Stimulated activated naive B cell treated with anti-CD40 and anti-IgM and Interleukin-4, amounts not matched to agents 10 μg/mL and 1 μg/mL and 100 μg/mL, for 72 hours (primary cell): ENCODE measurements around the gene DDC.

ENCODE experiments used
- ATAC-seq, 2 donors: fragments of 150-1000 bp; cut with Tn5 transposase; replicated peaks; 2 replicates each; pipeline ENCODE4 v1.10.0; 2021; ENCODE audit warnings: moderate library complexity in 1 of 2
- DNase-seq: peaks from one replicate; pipeline ENCODE4 v3.0.0; 2021
- H3K27ac Mint-ChIP-seq: one replicate; pipeline ENCODE4 v1.8.0; 2022; ENCODE audit warnings: mild to moderate bottlenecking, mixed read lengths
- H3K27me3 Mint-ChIP-seq, 2 donors: one replicate each; pipeline ENCODE4 v1.8.0; 2022; ENCODE audit warnings: mixed read lengths in 2 of 2
- H3K36me3 Mint-ChIP-seq, 2 donors: one replicate each; pipeline ENCODE4 v1.8.0; 2022; ENCODE audit warnings: mixed read lengths in 2 of 2, mild to moderate bottlenecking in 1 of 2
- H3K4me1 Mint-ChIP-seq, 2 donors: one replicate each; pipeline ENCODE4 v1.8.0; 2022; ENCODE audit warnings: mixed read lengths in 2 of 2, mild to moderate bottlenecking in 1 of 2
- H3K4me3 Mint-ChIP-seq, 2 donors: one replicate each; pipeline ENCODE4 v1.8.0; 2022; ENCODE audit warnings: mild to moderate bottlenecking in 2 of 2, mixed read lengths in 2 of 2, moderate library complexity in 1 of 2
- H3K9me3 Mint-ChIP-seq, 2 donors: one replicate each; pipeline ENCODE4 v1.8.0; 2022; ENCODE audit warnings: mixed read lengths in 2 of 2, mild to moderate bottlenecking in 1 of 2

DDC gene

DNA sequence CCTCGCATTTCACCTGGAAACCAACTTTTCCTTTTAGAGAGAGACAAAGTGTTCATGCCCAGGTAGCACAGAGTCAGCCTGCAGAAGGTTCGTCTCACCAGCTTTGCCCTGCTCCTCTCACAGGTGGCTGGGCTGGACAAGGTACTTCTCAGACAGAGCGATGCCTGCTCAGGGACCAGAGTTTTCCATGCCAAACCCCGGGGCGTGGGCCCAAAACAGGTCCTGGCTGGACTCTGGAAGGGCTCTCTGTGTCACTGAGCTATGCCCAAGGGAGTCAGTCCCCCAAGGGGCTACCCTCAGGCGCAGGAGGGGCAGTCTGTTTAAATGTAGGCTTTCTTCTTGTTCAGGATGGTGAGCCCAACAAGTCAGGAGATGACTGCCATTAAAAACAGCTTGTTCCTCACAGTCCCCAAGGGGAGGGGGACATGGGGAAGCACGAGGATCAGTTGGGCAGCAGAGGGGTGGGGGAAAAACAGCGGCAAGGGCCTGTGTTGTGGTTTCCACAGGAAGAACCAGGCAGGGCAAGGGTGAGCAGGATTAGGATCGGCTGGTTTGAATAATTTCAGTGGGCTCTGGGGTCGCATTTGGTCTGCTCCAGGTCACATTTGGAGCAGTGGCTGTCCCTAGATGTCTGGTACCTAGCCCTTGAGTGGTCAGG is 59.5 kb downstream of the DDC start:
- H3K27me3 Mint-ChIP-seq = peaks cover 0 to 7% of the 10 kb centered on the region in 2 donors
- no peaks in the 10 kb centered on the region for H3K4me1 Mint-ChIP-seq
- ATAC-seq = no peak

DNA sequence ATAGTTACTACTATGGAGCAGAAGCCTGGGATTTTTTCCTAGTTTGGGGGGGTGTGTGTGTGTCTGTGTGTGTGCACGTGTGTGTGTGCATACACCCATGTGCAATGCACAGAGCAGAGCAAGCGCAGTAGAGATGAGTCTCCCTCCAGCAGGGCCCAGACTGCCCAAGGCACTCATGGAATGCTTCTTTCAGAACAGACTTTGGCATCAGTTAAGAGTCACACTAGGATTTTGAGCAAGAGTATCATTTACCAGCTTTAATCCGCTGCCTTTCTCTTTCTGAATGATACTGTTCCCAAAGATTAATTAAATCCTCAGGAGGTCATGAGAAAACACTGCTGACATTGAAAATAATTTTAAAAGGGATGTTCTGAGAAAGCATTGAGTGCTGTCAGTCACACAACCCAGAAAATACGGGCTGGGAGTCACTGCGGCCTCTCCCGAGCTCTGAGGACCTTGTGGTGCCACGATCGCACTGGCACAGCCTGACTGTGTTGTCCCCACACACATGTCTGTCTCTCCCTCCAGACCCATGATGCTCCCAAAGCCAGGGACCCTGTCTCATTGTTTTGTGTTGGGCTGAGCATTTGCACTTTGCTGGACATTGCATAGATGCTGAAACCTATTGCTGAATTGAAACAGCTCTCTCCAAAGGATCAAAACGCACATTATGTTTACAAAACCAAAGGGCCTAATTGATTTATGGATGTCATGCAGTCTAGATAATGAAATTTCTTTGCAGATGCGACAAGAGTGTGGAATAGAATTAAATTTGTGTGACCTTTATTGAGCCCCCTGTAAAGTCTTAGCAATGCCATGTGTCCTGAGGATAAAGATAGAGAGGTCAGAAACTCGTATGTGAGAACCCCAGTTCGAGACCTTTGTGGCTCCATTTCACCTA is 60.3 kb downstream of the DDC start:
- Mint-ChIP-seq H3K36me3 (no peaks in the 10 kb centered on the region), H3K27me3 (peaks cover 0 to 8% of the 10 kb centered on the region in 2 donors)

More for the DNA sequence above, 59.5 kb downstream of the DDC start:
- Mint-ChIP-seq H3K27ac (no peak overlapping the region), H3K9me3 (peaks cover 0 to 2% of the 10 kb centered on the region in 2 donors), H3K4me3 (no peak overlapping the region), H3K36me3 (no peaks in the 10 kb centered on the region)
- DNase-seq = no peak

DNA sequence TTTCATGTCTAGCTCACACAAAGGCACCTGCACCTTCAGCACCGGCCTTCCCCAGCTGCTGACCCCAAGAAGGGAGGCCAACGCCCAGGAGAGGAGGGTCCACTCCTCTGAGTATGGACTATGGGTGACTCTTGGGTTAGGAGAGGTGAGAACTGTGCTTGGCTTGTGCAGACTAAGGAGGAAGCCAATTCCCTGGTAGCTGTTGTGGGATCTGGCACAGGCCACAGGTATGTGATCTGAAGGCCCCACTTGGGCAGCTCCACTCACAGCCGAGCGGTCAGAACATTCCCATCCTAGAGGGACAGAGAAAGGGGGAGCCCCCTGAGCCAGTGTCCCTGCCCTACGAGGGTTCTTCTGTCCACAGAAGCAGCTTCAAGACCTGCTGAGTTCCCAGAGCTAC is 62.3 kb downstream of the DDC start:
- H3K9me3 Mint-ChIP-seq = peaks cover 0 to 2% of the 10 kb centered on the region in 2 donors
- DNase-seq = no peak
- peak overlapping the region; percentile 69 for H3K27ac Mint-ChIP-seq
- H3K4me3 Mint-ChIP-seq = no peak overlapping the region
- no peak for ATAC-seq
- H3K4me1 Mint-ChIP-seq = no peaks in the 10 kb centered on the region
- peaks cover 7 to 10% of the 10 kb centered on the region in 2 donors for H3K27me3 Mint-ChIP-seq
- H3K36me3 Mint-ChIP-seq = no peaks in the 10 kb centered on the region

More for the DNA sequence above, 60.3 kb downstream of the DDC start:
- H3K4me1 Mint-ChIP-seq = no peaks in the 10 kb centered on the region
- ATAC-seq (no peak), DNase-seq (no peak)
- H3K27ac Mint-ChIP-seq = no peak overlapping the region
- H3K4me3 Mint-ChIP-seq = no peak overlapping the region
- peaks cover 0 to 2% of the 10 kb centered on the region in 2 donors for H3K9me3 Mint-ChIP-seq

DNA sequence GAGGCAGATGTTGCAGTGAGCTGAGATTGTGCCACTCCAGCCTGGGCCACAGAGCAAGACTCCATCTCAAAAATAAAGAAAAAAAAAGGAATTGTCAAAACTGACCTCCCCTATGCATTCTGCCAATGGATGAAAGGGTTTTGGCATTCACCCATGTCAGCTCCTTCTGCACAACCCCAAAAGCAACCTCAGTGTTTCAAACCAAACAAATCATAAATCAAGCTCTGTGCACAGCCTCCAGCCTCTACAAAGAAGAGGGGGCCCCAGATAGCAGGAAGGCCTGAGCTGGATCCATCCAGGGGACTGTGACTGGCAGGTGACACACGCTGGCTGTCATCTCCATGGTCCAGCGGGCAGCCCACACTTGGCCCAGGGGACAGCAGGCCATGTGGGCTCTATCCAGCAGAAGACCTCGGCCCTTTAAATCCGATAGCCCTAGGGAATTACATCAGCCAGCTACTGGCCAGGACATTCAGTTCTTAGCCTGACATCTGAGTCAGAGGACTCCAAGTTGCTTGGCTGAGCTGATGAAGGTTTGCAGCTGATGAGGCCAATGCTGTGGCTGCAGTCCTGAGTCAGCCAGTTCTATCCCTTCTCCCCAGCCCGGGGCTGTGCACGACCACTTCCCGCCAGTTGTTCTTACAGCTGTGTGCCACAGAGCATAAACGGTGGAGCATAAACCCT is 63.1 kb downstream of the DDC start:
- no peaks in the 10 kb centered on the region for H3K4me1 Mint-ChIP-seq
- peaks cover 10 to 18% of the 10 kb centered on the region in 2 donors for H3K27me3 Mint-ChIP-seq
- H3K9me3 Mint-ChIP-seq = peaks cover 0 to 2% of the 10 kb centered on the region in 2 donors
- no peak for DNase-seq
- no peak for ATAC-seq
- no peaks in the 10 kb centered on the region for H3K36me3 Mint-ChIP-seq
- no peak overlapping the region for H3K4me3 Mint-ChIP-seq
- H3K27ac Mint-ChIP-seq = no peak overlapping the region

DNA sequence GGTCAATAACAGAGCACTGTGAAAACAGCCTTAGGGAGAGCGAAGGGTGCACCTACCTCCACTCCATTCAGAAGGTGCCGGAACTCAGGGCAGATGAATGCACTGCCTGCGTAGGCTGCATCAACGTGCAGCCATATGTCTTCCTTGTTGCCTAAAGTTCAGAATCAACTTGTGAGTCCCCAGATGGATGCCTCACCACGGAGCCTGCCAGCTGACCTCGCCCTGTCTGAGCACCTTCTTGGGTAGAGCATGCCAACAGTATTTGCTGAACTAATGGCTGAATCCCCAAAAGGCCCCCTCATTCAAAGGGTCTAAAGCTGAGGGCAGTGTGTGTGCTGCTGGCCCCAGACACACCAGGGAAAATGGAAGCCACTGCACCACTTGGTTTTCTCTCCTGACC is 66.1 kb downstream of the DDC start:
- no peak overlapping the region for H3K27ac Mint-ChIP-seq
- ATAC-seq (no peak), DNase-seq (no peak)
- peaks cover 0 to 2% of the 10 kb centered on the region in 2 donors for H3K9me3 Mint-ChIP-seq
- no peaks in the 10 kb centered on the region for H3K4me1 Mint-ChIP-seq
- no peaks in the 10 kb centered on the region for H3K36me3 Mint-ChIP-seq
- no peak overlapping the region for H3K4me3 Mint-ChIP-seq
- H3K27me3 Mint-ChIP-seq = peaks cover 15 to 30% of the 10 kb centered on the region in 2 donors

DNA sequence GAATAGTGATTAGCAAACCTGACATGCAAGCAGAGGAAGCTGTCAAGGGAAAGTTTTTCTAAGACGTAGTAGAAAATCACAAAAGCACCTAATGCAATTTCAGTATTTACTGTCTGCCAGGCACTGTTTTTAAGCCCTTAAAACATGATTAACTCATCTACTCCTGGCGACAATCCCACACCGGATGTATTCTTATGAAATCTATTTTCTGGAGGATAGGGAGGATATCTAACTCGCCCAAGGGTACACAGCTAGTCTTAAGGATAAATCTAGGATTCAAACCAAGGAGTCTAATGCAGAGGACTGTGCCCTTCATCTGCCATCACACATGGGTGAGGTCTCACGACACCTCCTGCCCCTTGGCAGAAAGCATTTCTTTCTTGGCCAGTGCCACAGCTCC is 67.2 kb downstream of the DDC start:
- H3K27ac Mint-ChIP-seq = no peak overlapping the region
- DNase-seq = no peak
- no peak for ATAC-seq
- no peaks in the 10 kb centered on the region for H3K36me3 Mint-ChIP-seq
- no peak overlapping the region for H3K4me3 Mint-ChIP-seq
- H3K27me3 Mint-ChIP-seq = peaks cover 18 to 36% of the 10 kb centered on the region in 2 donors
- H3K4me1 Mint-ChIP-seq = no peaks in the 10 kb centered on the region
- peaks cover 0 to 2% of the 10 kb centered on the region in 2 donors for H3K9me3 Mint-ChIP-seq

DNA sequence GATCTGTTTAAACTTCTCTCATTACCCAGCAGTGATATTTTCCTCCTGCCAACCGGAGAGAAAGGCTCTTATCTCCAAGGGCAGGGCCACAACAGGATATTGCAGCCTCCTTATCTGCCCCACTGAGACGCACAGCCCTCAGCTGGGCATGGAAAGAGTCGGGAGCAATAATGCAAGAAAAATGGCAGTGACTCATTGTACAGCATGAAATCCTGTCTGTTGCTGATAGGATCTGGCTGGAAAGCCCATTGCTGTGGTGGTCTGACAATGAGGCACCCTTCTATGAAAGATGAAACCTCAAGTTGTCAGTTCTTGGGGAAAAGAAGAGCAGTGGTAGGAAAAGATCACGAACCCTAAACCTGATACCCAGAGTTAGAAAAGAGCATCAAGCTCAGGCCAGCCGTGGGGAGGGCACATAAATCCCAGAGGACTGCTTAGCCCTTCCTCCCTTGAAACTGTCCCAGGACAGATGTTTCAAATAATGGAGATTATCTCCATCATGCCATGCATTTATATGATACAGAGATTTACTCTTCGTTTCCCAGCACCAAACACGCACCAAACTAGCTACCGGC is 68.0 kb downstream of the DDC start:
- ATAC-seq (no peak), DNase-seq (no peak)
- H3K27ac Mint-ChIP-seq = no peak overlapping the region
- H3K4me1 Mint-ChIP-seq = no peaks in the 10 kb centered on the region
- H3K9me3 Mint-ChIP-seq = peaks cover 0 to 2% of the 10 kb centered on the region in 2 donors
- H3K36me3 Mint-ChIP-seq = no peaks in the 10 kb centered on the region
- peaks cover 23 to 41% of the 10 kb centered on the region in 2 donors for H3K27me3 Mint-ChIP-seq
- H3K4me3 Mint-ChIP-seq = no peak overlapping the region

DNA sequence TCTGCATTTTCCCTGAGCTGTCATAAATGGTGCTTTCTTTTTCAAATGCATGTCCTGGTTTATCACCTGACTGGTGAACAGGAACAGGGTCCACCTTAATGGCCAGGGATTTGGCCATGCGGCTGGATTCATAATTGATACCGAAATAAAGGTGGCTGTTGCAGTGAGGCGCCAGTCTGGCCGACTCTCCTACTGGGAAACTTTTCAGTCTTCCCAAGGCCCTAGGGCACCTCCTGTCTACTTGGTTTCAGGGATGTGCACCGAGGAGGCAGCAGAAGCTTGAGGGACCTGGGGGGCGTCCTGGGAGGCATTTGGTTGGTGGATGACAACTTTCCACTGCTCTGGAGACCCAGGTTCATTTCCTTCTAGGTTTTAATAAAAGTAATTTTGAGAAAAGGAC is 68.6 kb downstream of the DDC start:
- ATAC-seq (no peak), DNase-seq (no peak)
- H3K4me3 Mint-ChIP-seq = no peak overlapping the region
- no peaks in the 10 kb centered on the region for H3K4me1 Mint-ChIP-seq
- H3K9me3 Mint-ChIP-seq = peaks cover 0 to 2% of the 10 kb centered on the region in 2 donors
- H3K36me3 Mint-ChIP-seq = no peaks in the 10 kb centered on the region
- H3K27me3 Mint-ChIP-seq = peaks cover 27 to 41% of the 10 kb centered on the region in 2 donors
- no peak overlapping the region for H3K27ac Mint-ChIP-seq

DNA sequence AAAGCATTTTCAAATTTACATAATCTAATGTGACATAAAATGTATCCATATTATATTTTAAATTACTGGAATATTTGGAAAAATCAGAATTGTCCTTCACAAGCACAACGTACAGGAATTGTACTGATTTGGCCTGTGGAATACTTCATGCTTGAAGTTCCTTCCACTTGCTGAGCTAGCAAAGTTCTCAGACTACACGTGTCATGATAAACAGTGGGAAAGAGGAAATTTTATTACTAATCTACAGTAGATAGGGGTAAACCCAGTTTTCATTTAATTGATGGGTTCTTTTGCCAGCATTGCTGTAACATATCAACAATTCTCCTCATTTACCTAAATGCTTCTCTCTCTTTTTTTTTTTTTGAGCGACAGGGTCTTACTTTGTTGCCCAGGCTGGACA is 69.5 kb downstream of the DDC start:
- DNase-seq (no peak), ATAC-seq (no peak)
- no peaks in the 10 kb centered on the region for H3K4me1 Mint-ChIP-seq
- no peak overlapping the region for H3K27ac Mint-ChIP-seq
- no peak overlapping the region for H3K4me3 Mint-ChIP-seq
- H3K27me3 Mint-ChIP-seq = peaks cover 27 to 41% of the 10 kb centered on the region in 2 donors
- H3K36me3 Mint-ChIP-seq = no peaks in the 10 kb centered on the region
- H3K9me3 Mint-ChIP-seq = no peaks in the 10 kb centered on the region

DNA sequence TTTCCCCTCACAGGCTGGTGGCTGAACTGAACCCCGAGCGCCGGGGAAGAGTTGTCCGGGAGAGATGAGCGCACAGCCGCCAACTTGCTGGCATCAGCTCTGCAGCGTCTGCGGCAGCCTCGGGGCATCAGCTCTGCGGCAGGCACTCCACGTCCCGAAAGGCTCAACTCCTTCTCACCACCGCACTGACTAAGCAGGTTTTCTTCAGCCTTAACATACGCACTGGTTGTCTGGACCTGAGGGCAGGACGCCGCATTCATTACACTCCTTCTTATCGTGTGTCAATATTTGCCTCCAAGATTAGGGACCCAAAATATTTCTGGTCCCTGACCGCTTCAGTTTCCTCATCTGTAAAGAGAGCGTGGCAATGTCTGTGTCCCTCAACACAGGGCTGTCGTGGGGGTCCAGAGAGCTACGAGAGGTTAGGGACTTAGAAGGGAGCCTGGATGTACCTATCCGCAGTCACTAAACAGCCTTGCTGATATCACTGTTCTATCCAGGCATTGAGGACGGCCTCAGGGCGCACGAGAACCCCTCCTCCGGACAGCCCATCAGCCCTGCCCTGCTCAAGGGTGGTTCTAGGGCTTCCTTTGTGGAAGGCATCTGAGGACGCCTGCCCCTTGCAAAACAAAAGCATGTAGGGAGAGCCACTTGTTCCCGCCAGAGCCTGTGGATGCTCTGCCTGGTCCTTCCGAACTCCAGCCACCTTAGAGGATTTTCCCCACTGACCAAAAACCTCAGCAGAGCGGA is 72.3 kb downstream of the DDC start:
- no peaks in the 10 kb centered on the region for H3K9me3 Mint-ChIP-seq
- H3K4me1 Mint-ChIP-seq = no peaks in the 10 kb centered on the region
- ATAC-seq (no peak), DNase-seq (no peak)
- peaks cover 23 to 31% of the 10 kb centered on the region in 2 donors for H3K27me3 Mint-ChIP-seq
- no peak overlapping the region for H3K4me3 Mint-ChIP-seq
- no peak overlapping the region for H3K27ac Mint-ChIP-seq
- no peaks in the 10 kb centered on the region for H3K36me3 Mint-ChIP-seq

DNA sequence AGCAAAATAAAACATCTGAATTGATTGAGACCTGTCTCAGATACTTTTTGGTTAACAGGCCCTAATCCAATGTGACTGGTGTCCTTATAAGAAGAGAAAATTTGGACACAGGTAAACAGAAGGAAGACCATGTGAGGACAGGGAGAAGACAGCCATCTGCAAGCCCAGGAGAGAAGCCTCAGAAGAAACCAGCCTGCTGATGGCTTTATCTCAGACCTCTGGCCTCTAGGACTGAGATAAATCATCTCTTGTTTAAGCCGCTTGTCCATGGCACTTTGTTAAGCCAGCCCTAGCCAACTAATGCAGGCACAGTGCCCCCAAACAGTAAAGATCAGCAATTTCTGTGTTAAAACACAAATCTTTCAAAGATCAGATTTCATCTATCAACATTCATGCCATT is 73.3 kb downstream of the DDC start:
- DNase-seq (no peak), ATAC-seq (no peak)
- Mint-ChIP-seq H3K9me3 (no peaks in the 10 kb centered on the region), H3K27me3 (peaks cover 18 to 21% of the 10 kb centered on the region in 2 donors), H3K4me1 (no peaks in the 10 kb centered on the region), H3K27ac (no peak overlapping the region), H3K36me3 (no peaks in the 10 kb centered on the region), H3K4me3 (no peak overlapping the region)

DNA sequence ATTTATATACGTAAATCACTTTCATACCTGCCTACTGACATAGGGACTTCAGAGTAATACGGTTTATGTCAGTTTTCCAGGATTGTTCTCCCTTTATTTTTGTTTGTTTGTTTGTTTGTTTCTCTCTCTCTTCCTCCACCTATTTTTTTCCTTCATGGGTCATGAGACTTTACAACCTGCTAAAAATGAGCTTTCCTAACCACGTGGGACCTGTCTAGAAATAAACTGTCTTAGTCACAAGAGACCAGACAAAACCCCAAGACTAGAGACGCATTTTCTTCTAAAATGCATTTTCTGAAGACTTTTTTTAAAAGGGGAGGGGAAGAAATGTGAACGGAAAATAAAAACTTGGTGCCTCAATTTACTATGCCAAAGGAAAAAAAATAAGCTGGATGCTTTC is 74.0 kb downstream of the DDC start:
- DNase-seq (no peak), ATAC-seq (no peak)
- Mint-ChIP-seq H3K4me3 (no peak overlapping the region), H3K36me3 (no peaks in the 10 kb centered on the region), H3K9me3 (no peaks in the 10 kb centered on the region), H3K4me1 (no peaks in the 10 kb centered on the region), H3K27ac (no peak overlapping the region), H3K27me3 (peaks cover 15 to 16% of the 10 kb centered on the region in 2 donors)

DNA sequence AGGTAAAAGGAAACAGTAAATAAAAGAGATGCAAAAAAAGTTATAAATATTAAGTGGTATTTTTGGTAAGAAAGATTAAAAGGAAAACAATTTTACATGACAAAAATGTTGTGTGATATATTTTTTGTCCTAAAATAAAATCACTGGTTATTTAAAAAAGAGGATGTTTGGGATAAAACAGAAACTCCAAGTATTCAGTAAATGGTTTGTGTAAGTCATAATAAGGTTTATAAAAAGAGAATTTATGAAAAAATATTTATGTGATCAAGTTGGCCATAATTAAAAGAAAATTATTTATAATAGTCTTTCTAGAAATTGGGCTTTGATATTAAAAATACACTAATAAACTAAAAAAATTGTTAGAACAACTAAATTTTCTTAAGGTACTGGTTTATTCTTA is 76.8 kb downstream of the DDC start:
- Mint-ChIP-seq H3K4me1 (no peaks in the 10 kb centered on the region), H3K36me3 (no peaks in the 10 kb centered on the region), H3K27me3 (peaks cover 9 to 18% of the 10 kb centered on the region in 2 donors), H3K9me3 (no peaks in the 10 kb centered on the region), H3K4me3 (no peak overlapping the region), H3K27ac (no peak overlapping the region)
- no peak for ATAC-seq
- no peak for DNase-seq

DNA sequence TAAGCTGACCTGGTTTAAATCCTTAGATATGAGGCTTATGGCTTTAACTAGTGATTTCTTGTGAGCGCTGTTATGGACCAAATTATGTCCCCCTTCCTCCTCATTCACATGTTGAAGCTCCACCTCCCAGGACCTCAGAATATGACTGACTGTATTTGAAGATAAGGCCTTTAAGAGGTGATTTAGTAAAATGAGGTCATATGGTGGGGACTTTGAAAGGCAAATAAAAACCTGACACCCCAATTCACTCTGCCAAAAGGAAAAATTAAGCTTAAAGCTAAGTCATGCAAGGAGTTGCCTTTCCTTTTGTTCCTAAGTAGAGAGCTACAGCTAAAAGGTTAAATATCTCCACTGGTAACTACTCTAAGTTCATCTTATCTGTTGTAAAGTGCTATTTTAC is 78.7 kb downstream of the DDC start:
- Mint-ChIP-seq H3K9me3 (no peaks in the 10 kb centered on the region), H3K36me3 (no peaks in the 10 kb centered on the region), H3K27ac (no peak overlapping the region), H3K4me1 (no peaks in the 10 kb centered on the region), H3K4me3 (no peak overlapping the region), H3K27me3 (peaks cover 0 to 7% of the 10 kb centered on the region in 2 donors)
- no peak for DNase-seq
- ATAC-seq = no peak
